ENCODE measurements around the gene TIAM1. TPM values are rescaled to one million over a fixed set of nuclear protein-coding genes. Genes with fewer than 3 reads are reported as not detected.
A peak's percentile ranks its signal among the peaks of the same experiment; 100 is the strongest.
"Not testable (repeated sequence)": the region's sequence is repeated elsewhere in the genome, so short reads cannot be mapped to it uniquely, and the experiment has no call there.

Gene TIAM1
- total and polyA plus RNA-seq, 4 experiments from 2014 or later, result 22.5 to 104 (median 67.4) TPM

GRCh38 chr21:31236528-31236927, 107.5 kb downstream of the TIAM1 start:
- ChIA-PET CTCF (ENCODE audit: partially characterized antibody) (no interaction called here), POLR2A (ENCODE audit: partially characterized antibody) (no interaction called here)
- H3K9me3 ChIP-seq (ENCODE audit: control insufficient read depth in 1 of 2, low read length in 2 of 2), result peaks cover 0 to 6% of the 10 kb centered on the region in 2 donors
- no peaks in the 10 kb centered on the region for H3K27me3 Mint-ChIP-seq
- no peaks in the 10 kb centered on the region for H3K4me1 ChIP-seq (ENCODE audit: insufficient read depth, low read length)
- H3K4me3 Mint-ChIP-seq, result peak overlapping the region in 1 of 8 donors; percentile 43
- H3K27ac ChIP-seq (ENCODE audit: low read depth, low read length), result no peak overlapping the region
- no peak overlapping the region for H3K4me3 ChIP-seq (ENCODE audit: low read length in 2 of 2)
- no peaks in the 10 kb centered on the region for H3K36me3 ChIP-seq (ENCODE audit: insufficient read depth, low read length)
- H3K9me3 Mint-ChIP-seq, result peaks cover 0 to 14% (median 12%) of the 10 kb centered on the region in 8 donors
- peak overlapping the region in 2 of 7 donors; percentile 19 to 49 for H3K27ac Mint-ChIP-seq
- intact Hi-C loops (cut with micrococcal nuclease), result no loop called here
- H3K4me1 Mint-ChIP-seq, result peaks cover 6 to 14% (median 9%) of the 10 kb centered on the region in 4 donors
- H3K36me3 Mint-ChIP-seq, result peaks cover 16 to 25% of the 10 kb centered on the region in 2 donors
- no peaks in the 10 kb centered on the region for H3K27me3 ChIP-seq (ENCODE audit: insufficient read depth, low read length)
- peak in 3 of 5 donors; percentile 1 to 24 (median 3) for DNase-seq

DNA sequence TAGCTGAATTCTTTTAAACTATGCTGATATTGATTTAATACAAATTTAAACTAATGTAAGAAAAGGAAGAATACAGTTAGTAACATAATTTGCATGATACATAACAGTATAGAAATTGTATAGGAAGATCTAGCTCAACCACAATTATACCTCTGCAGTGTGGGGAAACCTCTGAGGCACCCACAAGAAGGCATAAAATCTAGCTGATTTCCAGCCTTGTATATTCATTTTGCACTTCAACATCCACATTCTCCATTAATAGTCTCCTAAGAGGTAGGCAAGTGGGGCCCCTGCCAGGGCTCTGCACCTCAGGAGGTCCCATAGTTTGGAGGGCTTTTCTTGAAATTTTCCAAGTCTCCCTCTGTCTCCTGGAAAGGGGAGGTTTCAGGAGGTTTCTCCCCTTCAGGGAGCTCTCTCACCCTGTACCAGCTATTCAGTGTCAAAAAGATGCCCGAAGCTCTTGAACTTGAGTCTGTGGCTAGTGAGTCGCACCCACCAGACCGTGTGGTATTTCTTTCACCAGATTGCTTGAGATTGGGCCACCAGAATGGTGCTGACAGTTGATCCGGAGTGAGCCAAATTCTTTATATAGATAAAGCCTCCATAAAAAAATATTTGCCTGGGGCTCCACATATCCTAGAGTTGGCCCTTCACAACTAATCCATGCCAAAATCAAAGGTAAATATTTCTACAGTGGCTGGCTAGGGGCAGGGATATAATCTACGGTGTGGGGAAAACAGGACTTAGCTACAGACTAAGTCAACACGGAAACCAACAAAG, 108.2 kb downstream of the TIAM1 start:
- no peak overlapping the region for H3K4me3 ChIP-seq (ENCODE audit: low read length in 2 of 2)
- ChIA-PET CTCF (ENCODE audit: partially characterized antibody) (interaction anchor here (1.3 kb wide), 1 partner anchor 345 kb away, joined by 3 read pairs; no protein-coding TSS in a partner anchor), POLR2A (ENCODE audit: partially characterized antibody) (no interaction called here)
- no peaks in the 10 kb centered on the region for H3K27me3 ChIP-seq (ENCODE audit: insufficient read depth, low read length)
- no peaks in the 10 kb centered on the region for H3K4me1 ChIP-seq (ENCODE audit: insufficient read depth, low read length)
- DNase-seq, result no peak
- H3K4me3 Mint-ChIP-seq, result peak overlapping the region in 1 of 8 donors; percentile 5
- H3K9me3 ChIP-seq (ENCODE audit: control insufficient read depth in 1 of 2, low read length in 2 of 2), result peaks cover 0 to 6% of the 10 kb centered on the region in 2 donors
- H3K36me3 ChIP-seq (ENCODE audit: insufficient read depth, low read length), result no peaks in the 10 kb centered on the region
- H3K4me1 Mint-ChIP-seq, result peaks cover 6 to 14% (median 9%) of the 10 kb centered on the region in 4 donors
- no peak overlapping the region for H3K27ac ChIP-seq (ENCODE audit: low read depth, low read length)
- H3K36me3 Mint-ChIP-seq, result peaks cover 10 to 19% of the 10 kb centered on the region in 2 donors
- intact Hi-C loops (cut with micrococcal nuclease), result no loop called here
- H3K27me3 Mint-ChIP-seq, result no peaks in the 10 kb centered on the region
- H3K9me3 Mint-ChIP-seq, result peaks cover 0 to 11% (median 7%) of the 10 kb centered on the region in 8 donors
- H3K27ac Mint-ChIP-seq, result no peak overlapping the region

- no peak for DNase-seq
- no peak overlapping the region for H3K27ac ChIP-seq (ENCODE audit: low read depth, low read length)
- Mint-ChIP-seq H3K4me3 (no peak overlapping the region), H3K27ac (peak overlapping the region in 1 of 7 donors; percentile 2), H3K27me3 (no peaks in the 10 kb centered on the region), H3K9me3 (peaks cover 0 to 3% (median 0%) of the 10 kb centered on the region in 8 donors), H3K36me3 (peaks cover 6 to 13% of the 10 kb centered on the region in 2 donors), H3K4me1 (peaks cover 6 to 14% (median 9%) of the 10 kb centered on the region in 4 donors)
- no peak overlapping the region for H3K4me3 ChIP-seq (ENCODE audit: low read length in 2 of 2)
- no peaks in the 10 kb centered on the region for H3K9me3 ChIP-seq (ENCODE audit: control insufficient read depth in 1 of 2, low read length in 2 of 2)
- ChIA-PET POLR2A (ENCODE audit: partially characterized antibody) (no interaction called here), CTCF (ENCODE audit: partially characterized antibody) (interaction anchor here (1.3 kb wide), 1 partner anchor 346 kb away, joined by 3 read pairs; no protein-coding TSS in a partner anchor)
- no peaks in the 10 kb centered on the region for H3K27me3 ChIP-seq (ENCODE audit: insufficient read depth, low read length)
- no peaks in the 10 kb centered on the region for H3K4me1 ChIP-seq (ENCODE audit: insufficient read depth, low read length)
- intact Hi-C loops (cut with micrococcal nuclease), result no loop called here
- H3K36me3 ChIP-seq (ENCODE audit: insufficient read depth, low read length), result no peaks in the 10 kb centered on the region
Measured at GRCh38 chr21:31234936-31235335, 109.1 kb downstream of the TIAM1 start.

DNA sequence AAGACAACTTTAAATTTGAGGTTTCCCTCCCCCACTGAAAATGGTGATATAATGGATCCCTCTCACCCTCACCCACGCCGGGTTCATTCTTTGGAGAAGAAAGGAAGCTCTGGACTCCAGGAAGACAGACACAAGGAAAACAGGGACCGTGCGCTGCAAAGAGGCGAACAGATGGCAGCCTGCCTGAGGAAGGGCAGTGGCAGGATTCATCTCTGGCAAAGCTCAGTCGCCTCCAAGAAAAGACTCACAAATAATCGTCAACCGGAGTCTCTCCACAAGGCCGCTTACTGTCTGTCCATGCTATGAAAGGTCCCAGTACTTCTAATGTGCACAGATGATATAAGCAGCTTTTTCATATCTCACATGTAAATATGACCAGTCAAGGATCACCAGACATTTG, 110.3 kb downstream of the TIAM1 start:
- H3K4me3 ChIP-seq (ENCODE audit: low read length in 2 of 2), result no peak overlapping the region
- no peak overlapping the region for H3K27ac ChIP-seq (ENCODE audit: low read depth, low read length)
- no peaks in the 10 kb centered on the region for H3K4me1 ChIP-seq (ENCODE audit: insufficient read depth, low read length)
- CTCF ChIA-PET (ENCODE audit: partially characterized antibody), result interaction anchor here (0.9 kb wide), 1 partner anchor 20 kb away, joined by 4 read pairs; no protein-coding TSS in a partner anchor
- Mint-ChIP-seq H3K27me3 (no peaks in the 10 kb centered on the region), H3K4me3 (no peak overlapping the region), H3K4me1 (peaks cover 6 to 19% (median 9%) of the 10 kb centered on the region in 4 donors), H3K36me3 (peaks cover 4 to 15% of the 10 kb centered on the region in 2 donors), H3K27ac (no peak overlapping the region), H3K9me3 (peaks cover 0 to under 1% (median 0%) of the 10 kb centered on the region in 8 donors)
- no peaks in the 10 kb centered on the region for H3K27me3 ChIP-seq (ENCODE audit: insufficient read depth, low read length)
- intact Hi-C loops (cut with micrococcal nuclease), result no loop called here
- no peaks in the 10 kb centered on the region for H3K36me3 ChIP-seq (ENCODE audit: insufficient read depth, low read length)
- POLR2A ChIA-PET (ENCODE audit: partially characterized antibody), result no interaction called here
- H3K9me3 ChIP-seq (ENCODE audit: control insufficient read depth in 1 of 2, low read length in 2 of 2), result no peaks in the 10 kb centered on the region
- no peak for DNase-seq

GRCh38 chr21:31232344-31232743, 111.7 kb downstream of the TIAM1 start:
- Histone ChIP-seq H3K4me1 (ENCODE audit: insufficient read depth, low read length) (no peaks in the 10 kb centered on the region), H3K4me3 (ENCODE audit: low read length in 2 of 2) (no peak overlapping the region), H3K27me3 (ENCODE audit: insufficient read depth, low read length) (no peaks in the 10 kb centered on the region), H3K27ac (ENCODE audit: low read depth, low read length) (no peak overlapping the region), H3K9me3 (ENCODE audit: control insufficient read depth in 1 of 2, low read length in 2 of 2) (no peaks in the 10 kb centered on the region), H3K36me3 (ENCODE audit: insufficient read depth, low read length) (no peaks in the 10 kb centered on the region)
- Mint-ChIP-seq H3K4me1 (peaks cover 8 to 19% (median 10%) of the 10 kb centered on the region in 4 donors), H3K9me3 (no peaks in the 10 kb centered on the region), H3K36me3 (peaks cover 3 to 17% of the 10 kb centered on the region in 2 donors), H3K27ac (no peak overlapping the region), H3K27me3 (no peaks in the 10 kb centered on the region), H3K4me3 (no peak overlapping the region)
- ChIA-PET POLR2A (ENCODE audit: partially characterized antibody) (no interaction called here), CTCF (ENCODE audit: partially characterized antibody) (interaction anchor here (1.0 to 1.5 kb wide), 2 partner anchors 10 to 349 kb away, joined by 4 read pairs; no protein-coding TSS in a partner anchor)
- intact Hi-C loops (cut with micrococcal nuclease), result no loop called here
- DNase-seq, result no peak

DNA sequence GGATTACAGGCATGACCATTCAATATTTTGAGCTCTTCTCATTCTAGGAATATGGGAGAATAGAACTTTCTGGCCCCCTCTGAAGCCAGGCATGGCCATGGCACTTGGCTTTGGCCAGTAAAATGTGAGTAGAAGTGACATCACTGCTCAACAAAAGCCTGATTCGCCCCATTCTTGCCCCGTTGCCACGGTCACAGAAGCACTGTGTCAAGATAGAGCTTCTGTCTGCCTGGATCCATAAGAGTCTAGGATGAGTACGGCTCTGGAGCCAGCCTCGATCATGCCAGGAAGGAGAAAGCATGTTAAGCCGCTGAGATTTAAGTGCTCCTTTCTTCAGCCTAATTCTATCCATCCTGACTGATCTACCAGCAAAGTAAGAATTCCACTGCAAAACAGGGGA, 113.1 kb downstream of the TIAM1 start:
- H3K27ac Mint-ChIP-seq, result no peak overlapping the region
- H3K36me3 ChIP-seq (ENCODE audit: insufficient read depth, low read length), result no peaks in the 10 kb centered on the region
- peaks cover 3 to 17% of the 10 kb centered on the region in 2 donors for H3K36me3 Mint-ChIP-seq
- peaks cover 3 to 6% (median 4%) of the 10 kb centered on the region in 4 donors for H3K4me1 Mint-ChIP-seq
- H3K4me3 ChIP-seq (ENCODE audit: low read length in 2 of 2), result no peak overlapping the region
- no peaks in the 10 kb centered on the region for H3K9me3 ChIP-seq (ENCODE audit: control insufficient read depth in 1 of 2, low read length in 2 of 2)
- intact Hi-C loops (cut with micrococcal nuclease), result no loop called here
- H3K4me3 Mint-ChIP-seq, result no peak overlapping the region
- H3K4me1 ChIP-seq (ENCODE audit: insufficient read depth, low read length), result no peaks in the 10 kb centered on the region
- no peaks in the 10 kb centered on the region for H3K27me3 Mint-ChIP-seq
- no peaks in the 10 kb centered on the region for H3K9me3 Mint-ChIP-seq
- ChIA-PET POLR2A (ENCODE audit: partially characterized antibody) (no interaction called here), CTCF (ENCODE audit: partially characterized antibody) (interaction anchor here (1.5 kb wide), 1 partner anchor 350 kb away, joined by 4 read pairs; no protein-coding TSS in a partner anchor)
- DNase-seq, result no peak
- H3K27ac ChIP-seq (ENCODE audit: low read depth, low read length), result no peak overlapping the region
- no peaks in the 10 kb centered on the region for H3K27me3 ChIP-seq (ENCODE audit: insufficient read depth, low read length)

- H3K27ac ChIP-seq (ENCODE audit: low read depth, low read length); CTCF ChIA-PET (ENCODE audit: partially characterized antibody): not testable (repeated sequence)
Measured at GRCh38 chr21:31228723-31229122, 115.3 kb downstream of the TIAM1 start.

More at GRCh38 chr21:31228723-31229122, 115.3 kb downstream of the TIAM1 start:
- H3K27me3 Mint-ChIP-seq; DNase-seq; H3K4me3 Mint-ChIP-seq; H3K9me3 Mint-ChIP-seq; H3K4me1 ChIP-seq (ENCODE audit: insufficient read depth, low read length); H3K4me3 ChIP-seq (ENCODE audit: low read length in 2 of 2); H3K4me1 Mint-ChIP-seq; POLR2A ChIA-PET (ENCODE audit: partially characterized antibody); intact Hi-C loops (cut with micrococcal nuclease); H3K36me3 ChIP-seq (ENCODE audit: insufficient read depth, low read length); H3K27me3 ChIP-seq (ENCODE audit: insufficient read depth, low read length); H3K9me3 ChIP-seq (ENCODE audit: control insufficient read depth in 1 of 2, low read length in 2 of 2); H3K27ac Mint-ChIP-seq: not testable (repeated sequence)
- peaks cover 10 to 16% of the 10 kb centered on the region in 2 donors for H3K36me3 Mint-ChIP-seq

All from CD4-positive, alpha-beta memory T cell (primary cell).